HG03575 (cell line): ENCODE data around the gene CASP6.

Experiments
- ATAC-seq: cut with Tn5 transposase; IDR thresholded peaks from one replicate; pipeline ENCODE4 v1.9.1; 2021; ENCODE audit not compliant: unreplicated experiment, insufficient number of reproducible peaks, low FRiP score; ENCODE audit errors: extremely low read depth

The CASP6 gene

DNA sequence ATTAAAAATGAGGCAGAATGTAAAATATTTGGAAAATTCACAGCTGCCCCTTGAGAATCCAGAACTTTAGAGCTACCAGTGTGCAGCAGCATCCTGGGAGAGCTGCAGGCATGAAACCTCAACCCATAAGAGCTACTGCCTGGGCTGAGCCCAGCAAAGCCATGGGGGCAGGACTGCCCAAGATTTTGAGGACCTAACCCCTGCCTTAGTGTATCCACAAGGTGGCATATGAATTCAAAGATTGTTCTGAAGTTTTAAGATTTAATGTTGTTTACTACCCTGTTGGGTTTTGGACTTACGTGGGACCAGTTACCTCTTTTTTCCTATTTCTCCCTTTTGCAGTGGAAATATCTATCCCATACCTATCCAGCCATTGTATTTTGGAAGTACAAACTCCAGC is 26.4 kb downstream of the CASP6 start:
- ATAC-seq = no peak

DNA sequence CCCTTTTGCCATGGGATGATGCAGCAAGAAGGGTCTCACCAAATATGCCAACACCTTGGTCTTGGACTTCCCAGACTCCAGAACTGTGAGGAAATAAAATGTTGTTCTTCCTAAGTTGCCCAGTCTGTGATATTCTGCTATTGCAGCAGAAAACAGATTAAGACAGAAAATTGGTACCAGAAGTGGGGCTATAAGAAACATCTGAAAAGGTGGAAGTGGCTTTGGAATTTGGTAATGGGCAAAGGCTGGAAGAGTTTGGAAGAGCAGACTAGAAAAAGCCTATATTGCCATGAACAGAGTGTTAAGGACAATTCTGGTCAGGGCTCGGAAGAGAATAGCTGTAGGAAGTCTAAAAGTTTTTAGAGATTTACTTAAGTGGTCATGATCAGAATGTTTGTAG is 27.4 kb downstream of the CASP6 start:
- no peak for ATAC-seq

DNA sequence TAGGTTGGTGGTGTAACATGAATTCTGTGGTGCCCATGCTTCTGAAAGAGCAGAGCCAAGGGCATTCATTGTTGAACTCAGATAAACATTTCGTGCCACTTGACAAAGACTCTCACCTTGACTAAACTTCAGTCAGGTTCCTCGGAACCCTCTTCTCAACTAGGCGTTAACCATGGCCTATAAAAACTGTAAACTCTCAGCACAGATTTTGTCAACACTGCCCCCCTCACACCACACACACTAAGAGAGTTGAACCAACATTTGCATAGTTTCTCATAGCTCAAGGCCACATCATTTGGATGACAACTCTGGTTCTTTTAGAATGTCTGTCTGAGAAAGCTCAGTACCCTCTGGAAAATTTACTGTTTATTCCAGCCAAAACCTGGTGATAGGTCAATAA is 28.1 kb downstream of the CASP6 start:
- no peak for ATAC-seq

DNA sequence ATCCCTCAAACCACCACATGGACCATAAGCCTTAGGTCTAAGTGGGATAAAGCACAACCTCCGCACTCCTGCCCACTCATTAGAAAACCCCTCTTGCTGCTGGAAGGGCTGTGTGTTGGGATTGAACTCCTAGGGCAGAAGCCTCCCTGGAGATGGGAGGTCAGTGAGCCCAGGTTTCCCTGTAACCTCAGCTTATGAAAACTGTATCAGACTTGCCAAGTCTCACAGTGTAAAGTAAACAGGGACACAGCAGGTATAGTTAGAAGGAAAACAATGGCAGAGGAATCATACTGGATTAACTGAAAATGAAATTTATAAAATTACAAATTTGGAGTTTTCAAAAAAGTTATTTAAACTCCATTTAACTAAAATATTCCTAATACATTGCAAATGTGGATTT is 29.9 kb downstream of the CASP6 start:
- no peak for ATAC-seq

DNA sequence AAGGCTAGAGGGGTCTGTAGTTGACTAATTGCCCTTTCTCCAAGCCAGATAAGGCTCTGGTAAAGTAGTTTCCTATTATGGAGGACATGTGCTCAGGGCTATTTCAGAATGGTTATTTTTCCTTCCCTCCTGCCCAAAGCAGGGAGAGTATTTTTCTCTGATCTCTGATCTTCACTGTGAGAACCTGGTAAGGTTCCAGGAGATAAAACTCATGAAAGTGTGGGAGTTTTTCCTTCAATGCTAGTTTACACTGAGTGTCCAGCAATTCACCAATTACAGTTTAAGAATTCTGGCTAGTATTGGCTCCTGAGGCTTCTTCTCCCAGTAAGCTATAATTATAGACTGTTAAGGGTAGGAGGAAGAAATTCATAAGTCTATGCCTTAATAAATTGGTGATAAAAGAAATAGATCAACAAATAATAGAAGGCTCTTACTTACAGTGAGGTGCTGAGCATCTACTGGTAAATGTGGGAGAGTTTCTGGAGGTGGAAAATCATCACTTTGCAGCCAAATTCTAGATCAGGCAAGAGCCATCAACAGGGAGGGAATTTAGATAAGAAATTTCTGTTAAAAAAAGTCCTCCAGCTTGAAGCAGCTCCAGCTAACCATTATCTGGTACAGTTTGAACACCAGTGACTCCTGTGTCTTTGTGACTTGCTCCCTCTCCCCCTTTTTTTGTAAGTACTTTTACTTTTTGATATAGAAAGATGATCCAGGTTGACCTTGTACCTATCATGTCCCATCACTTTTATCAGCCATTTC is 30.9 kb downstream of the CASP6 start:
- no peak for ATAC-seq

DNA sequence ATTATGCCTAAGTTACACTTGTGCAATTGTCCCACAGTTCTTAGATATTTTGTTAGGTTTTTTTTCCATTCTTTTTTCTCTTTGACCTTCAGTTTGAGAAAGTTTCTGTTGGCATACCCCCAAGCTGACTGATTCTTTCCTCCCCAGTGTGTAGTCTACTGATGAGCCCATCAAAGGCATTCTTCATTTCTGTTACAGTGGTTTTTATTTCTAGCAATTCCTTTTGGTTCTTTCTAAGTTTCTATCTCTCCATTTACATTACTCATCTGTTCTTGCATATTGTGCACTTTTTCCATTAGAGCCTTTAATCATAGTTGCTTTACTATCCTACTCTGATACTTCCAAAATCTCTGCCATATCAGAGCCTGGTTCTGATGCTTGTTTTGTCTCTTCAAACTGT is 31.9 kb downstream of the CASP6 start:
- no peak for ATAC-seq

DNA sequence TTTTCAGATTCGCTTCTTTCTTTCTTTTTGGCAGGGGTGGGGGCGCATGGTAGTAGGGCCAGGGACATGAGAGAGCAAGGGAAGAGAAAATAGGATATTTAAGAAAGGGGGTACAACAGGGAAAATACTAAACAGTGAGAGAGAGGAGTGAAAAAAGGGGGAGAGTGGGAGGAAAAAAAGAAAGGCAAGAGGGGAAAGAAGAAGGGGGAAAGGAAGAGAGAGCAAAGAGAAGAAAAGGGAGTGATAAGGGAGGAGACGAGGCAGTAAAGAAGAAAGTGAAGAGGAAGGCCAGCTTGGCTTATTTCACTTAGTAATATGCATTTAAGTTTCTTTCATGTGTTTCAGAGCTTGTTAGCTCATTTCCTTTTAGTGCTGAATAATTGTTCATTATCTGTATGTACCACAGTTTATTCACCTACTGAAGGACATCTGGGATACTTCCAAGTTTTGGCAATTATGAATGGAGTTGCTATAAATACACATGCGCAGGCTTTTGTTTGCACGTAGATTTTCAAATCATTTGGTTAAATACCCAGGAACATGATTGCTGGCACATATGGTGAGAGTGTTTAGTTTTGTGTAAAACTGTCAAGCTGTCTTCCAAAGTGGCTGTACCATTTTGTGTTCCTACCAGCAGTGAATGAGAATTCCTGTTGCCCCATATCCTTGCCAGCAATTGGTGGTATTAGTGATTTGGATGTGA is 37.3 kb downstream of the CASP6 start:
- ATAC-seq = no peak

DNA sequence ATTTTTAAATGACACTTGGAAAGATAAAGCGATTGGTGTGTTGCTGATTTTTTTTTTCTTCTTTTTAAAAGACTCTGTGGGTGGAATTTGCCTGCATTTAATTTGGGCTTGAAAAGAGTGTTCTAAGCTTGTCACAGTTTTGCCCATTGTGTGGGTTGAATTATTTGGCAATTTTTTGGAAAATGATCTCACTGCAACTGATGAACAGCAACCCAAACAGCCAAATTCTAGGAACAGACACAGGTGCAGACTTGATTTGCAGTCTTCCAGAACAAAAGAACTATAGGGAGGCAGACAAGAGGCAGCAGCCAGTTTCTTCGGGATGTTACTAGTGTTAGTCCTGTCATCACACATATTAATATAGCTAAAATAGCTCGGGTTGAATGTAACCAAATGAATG is 40.5 kb downstream of the CASP6 start:
- ATAC-seq = no peak

DNA sequence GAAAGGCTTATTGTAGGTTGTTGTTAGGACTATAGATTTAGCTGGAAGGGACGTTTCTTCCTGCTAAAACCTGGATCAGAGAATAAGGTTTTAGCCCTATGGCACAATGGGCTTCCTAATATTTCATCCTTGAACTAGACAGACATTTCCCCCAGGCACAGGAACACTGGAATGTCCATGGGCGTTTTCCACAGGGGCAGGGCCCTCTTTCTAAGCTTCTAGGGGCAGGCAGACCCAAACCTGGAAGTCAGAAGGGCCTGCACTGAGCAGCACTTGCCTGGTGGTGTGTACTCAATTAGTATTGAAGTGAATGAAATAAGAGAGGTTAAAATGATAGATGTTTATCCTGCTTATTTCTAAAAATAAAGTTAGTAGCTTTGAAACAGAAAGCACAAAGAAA is 41.1 kb downstream of the CASP6 start:
- ATAC-seq = no peak

DNA sequence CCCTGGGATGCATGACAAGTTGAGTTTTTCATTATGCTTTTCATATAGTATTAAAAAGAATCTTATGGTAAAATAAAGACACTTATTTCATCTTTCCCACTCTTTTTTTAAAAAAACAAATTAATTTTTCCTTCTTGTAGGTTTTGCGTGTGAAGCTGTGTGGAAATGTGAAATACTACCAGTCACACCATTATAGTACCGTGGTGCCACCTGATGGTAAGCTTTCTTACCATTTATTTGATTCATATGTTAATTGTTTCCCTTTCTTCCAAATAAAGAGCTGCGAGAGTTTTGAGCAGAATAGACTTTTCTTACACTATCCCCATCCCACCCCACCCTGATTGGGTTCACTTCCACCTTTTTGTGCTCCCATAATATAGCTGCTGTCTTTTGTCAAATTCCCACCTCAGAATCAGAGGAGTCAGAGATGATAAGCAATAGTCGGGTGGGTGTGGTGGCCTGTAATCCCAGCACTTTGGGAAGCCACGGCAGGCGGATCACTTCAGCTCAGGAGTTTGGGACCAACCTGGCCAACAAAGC is 44.3 kb downstream of the CASP6 start:
- no peak for ATAC-seq

DNA sequence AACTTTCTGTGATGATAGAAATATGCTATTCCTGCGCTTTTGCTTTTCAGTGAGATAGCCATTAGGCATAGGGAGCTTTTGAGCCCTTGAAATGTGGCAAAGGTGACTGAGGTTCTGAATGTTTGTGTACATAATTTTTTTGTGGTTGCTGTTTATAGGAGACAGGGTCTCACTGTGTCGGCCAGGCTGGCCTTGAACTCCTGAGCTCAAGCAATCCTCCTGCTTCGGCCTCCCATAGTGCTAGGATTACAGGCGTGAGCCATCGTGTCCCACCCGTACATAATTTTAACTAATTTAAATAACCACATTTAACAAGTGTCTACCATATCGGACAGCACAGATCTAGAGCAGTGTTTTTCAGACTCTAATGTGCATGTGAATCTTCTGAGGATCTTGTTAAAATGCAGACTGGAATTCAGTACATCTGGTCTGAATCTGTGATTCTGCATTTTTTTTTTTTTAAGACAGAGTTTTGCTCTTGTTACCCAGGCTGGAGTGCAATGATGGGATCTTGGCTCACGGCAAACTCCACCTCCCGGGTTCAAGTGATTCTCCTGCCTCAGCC is 45.3 kb downstream of the CASP6 start:
- ATAC-seq = no peak

DNA sequence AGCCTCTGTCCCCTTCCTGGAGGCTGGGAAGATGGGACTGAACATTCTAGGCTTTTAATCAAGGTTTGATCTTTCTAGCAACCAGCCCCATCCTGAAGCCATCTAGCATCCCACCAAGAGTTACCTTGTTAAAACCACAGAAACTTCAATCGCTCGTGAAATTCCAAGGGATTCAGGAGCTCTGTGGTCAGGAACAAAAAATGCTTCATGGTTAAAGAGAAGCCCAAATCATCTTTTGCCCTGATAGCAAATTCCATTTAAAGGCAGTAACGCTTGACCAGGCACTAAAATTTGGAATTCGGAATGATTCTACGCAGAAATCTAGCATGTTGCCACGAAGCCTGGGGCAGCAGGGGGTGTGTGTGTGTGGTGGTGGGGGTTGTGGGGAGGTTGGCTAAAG is 47.8 kb downstream of the CASP6 start:
- ATAC-seq = no peak

DNA sequence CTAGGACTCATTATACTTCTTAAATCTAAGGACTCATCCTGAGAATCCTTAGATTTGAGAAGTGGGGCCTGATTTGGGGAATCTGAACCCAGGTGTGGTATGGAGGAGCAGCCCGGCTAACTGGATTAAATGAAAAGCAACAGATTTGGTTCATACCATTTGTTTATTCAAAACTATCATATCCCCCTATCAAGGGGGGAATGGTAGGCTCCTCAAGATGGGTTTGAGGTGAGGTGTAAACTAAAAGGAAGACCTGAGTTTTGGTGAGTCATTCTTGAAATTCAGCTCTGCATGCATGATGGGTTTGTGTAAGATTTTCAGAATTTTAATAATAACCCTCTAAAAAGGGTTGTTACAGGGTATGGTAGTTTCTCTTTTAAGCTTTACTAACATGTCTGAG is 53.4 kb downstream of the CASP6 start:
- ATAC-seq = peak; percentile 75

DNA sequence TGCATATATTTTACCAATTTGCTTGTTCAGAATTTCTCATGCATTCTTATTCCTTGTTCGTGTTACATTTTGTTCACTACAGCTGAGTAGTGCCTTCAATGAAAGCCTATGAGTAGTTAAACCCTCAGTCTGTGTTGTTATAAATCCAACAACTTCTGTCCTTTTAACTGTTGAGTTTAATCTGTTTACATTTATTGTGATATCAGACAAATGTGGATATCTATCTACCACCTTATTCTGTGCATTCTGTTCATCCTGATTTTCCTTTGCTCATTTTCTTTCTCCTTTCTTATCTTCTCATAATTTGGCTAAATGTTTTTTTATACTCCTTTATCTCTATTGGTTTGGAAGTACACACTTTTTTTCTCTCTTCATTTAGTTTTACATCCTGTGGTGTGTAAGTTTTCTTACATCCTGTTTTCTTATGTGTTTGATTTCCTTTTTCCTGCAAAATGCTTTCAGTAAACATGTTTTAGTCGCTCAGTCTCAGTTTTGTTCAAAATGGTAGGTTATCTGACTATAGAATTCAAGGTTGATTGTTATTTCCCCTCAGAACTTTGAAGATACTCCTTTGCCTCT is 54.2 kb downstream of the CASP6 start:
- ATAC-seq = no peak

DNA sequence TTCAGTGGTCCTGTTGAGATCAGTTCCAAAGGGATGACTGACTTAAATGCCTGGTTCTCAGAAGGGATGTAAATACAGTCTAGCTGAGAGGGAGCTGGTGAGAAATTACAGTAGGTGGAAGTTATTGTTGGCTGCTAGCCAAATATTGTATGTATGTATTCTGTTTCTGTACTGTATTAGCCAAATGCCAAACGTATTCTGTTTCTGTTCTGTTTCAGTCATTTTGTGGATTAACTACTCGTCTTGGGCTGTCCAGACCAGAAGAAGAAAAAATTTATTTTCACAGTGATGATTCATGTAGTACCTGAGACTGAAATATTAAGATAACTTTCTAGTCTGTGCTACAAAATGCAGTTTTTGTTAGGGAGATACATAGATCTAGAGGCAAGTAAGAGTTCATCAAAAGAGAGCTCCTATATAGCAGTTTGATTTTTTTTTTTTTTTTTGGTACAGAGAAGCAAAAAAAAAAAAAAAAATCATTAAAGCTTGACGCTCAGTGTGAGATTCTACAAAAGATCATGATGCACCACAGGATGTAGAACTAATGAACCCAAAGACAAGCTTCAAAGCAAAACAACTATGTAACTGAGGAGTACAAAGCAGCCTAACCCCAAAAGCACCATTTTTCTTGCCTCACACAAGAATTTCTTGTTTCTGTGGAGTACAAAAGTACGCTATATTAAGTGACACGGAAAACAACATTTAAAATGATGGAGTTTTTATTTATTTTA is 54.8 kb downstream of the CASP6 start:
- ATAC-seq = peak; percentile 54

DNA sequence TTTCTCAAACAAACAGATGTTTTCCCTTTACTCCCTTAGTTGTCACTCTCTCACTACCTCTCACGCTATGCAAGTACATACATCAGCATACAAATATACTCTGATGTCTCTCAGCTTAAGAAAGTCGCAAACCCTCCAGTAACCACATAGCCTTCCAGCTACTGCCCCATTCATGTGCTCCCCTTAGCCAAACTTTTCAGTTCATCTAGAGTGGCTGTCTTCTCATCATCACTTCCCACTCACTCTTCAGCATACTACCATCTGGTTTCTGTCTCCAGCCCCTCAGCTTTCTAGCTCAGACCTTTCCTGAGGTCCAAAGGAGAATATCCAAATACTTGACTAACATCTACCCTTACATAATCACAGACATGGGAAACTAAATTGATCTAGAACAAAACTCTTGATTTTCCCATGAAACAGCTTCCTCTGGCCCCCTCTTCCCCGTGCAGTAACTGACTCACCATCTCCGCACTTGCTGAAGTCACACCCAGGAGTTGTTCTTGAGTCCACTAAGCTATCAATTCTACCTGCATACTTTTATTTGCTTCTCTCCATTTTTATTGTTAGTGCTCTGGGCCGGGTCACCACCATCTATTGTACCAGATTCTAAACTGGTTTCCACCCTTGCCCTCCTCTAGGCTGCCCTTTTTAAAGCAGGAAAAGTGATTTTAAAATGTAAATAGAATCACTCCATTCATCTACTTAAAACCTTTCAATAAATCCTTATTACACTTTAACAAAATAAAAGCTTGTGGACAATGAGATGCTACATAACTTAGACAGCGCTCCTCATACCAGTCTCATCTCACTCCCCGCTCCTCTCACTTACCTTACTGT is 57.2 kb downstream of the CASP6 start:
- no peak for ATAC-seq

DNA sequence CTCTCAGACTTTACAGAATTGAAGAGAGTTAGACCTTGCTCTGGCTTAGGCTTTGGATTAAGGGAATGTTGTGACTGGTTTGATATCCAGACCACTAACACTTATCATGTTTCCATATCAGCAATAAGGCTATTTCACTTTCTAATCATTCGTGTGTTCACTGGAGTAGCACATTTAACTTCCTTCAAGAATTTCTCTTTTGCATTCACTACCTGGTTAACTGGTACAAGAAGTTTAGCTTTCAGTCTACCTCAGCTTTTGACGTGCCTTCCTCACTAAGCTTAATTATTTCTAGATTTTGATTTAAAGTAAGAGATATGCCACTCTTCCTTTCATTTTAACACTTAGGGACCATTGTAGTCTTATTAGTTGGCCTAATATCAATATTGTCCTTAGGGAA is 62.6 kb downstream of the CASP6 start:
- no peak for ATAC-seq
